GM12801 (cell line): ENCODE data around the gene ZNF157.

Source experiments
- CTCF ChIP-seq: IDR thresholded peaks from one replicate; pipeline ENCODE4 v1.5.1; 2011; ENCODE audit warnings: control low read depth; ENCODE audit not compliant: insufficient read length; ENCODE audit errors: extremely low read depth

The ZNF157 gene

GRCh38 chrX:47370278-47370677, at the start of gene ZNF157:
Gene ZNF157 (plus strand): TSS chrX:47370578. CDS start chrX:47370669, 91 bp downstream.
- TF ChIP-seq CTCF: no peak

GRCh38 chrX:47321386-47321785, 49.0 kb upstream of the ZNF157 start:
- no peak for TF ChIP-seq CTCF

GRCh38 chrX:47321823-47322371, 48.5 kb upstream of the ZNF157 start:
- no peak for TF ChIP-seq CTCF

GRCh38 chrX:47327902-47328301, 42.5 kb upstream of the ZNF157 start:
- no peak for TF ChIP-seq CTCF

GRCh38 chrX:47351706-47352105, 18.7 kb upstream of the ZNF157 start:
- TF ChIP-seq CTCF: no peak

- TF ChIP-seq CTCF: no peak
Measured at GRCh38 chrX:47358387-47359065, 11.9 kb upstream of the ZNF157 start.

- no peak for TF ChIP-seq CTCF
Measured at GRCh38 chrX:47360423-47361179, 9.8 kb upstream of the ZNF157 start.
